Parathyroid adenoma (tissue), 2 donors: Measurements from ENCODE around the gene RRAGD.
A peak's percentile ranks its signal among the peaks of the same experiment; 100 is the strongest.

Experiments used
- H2AFZ ChIP-seq: fragments of 300-600 bp; sonication (generic); one replicate; pipeline ENCODE4 v1.7.0; 2017; ENCODE audit warnings: antibody characterized with exemption, mild to moderate bottlenecking
- H3K27ac ChIP-seq: fragments of 300-600 bp; sonication (generic); one replicate; pipeline ENCODE4 v1.7.0; 2017
- H3K27me3 ChIP-seq: fragments of 300-600 bp; sonication (generic); one replicate; pipeline ENCODE4 v1.7.0; 2017; ENCODE audit warnings: low read length; ENCODE audit not compliant: control insufficient read depth, insufficient read depth
- H3K36me3 ChIP-seq: fragments of 300-600 bp; sonication (generic); one replicate; pipeline ENCODE4 v1.7.0; 2017; ENCODE audit warnings: low read length; ENCODE audit not compliant: control insufficient read depth, insufficient read depth
- H3K4me1 ChIP-seq: fragments of 300-600 bp; sonication (generic); one replicate; pipeline ENCODE4 v1.7.0; 2017; ENCODE audit warnings: control low read depth
- H3K4me2 ChIP-seq: fragments of 300-600 bp; sonication (generic); one replicate; pipeline ENCODE4 v1.7.0; 2017; ENCODE audit warnings: low read length
- H3K4me3 ChIP-seq: fragments of 300-600 bp; sonication (generic); one replicate; pipeline ENCODE4 v1.7.0; 2017; ENCODE audit warnings: low read depth, low read length
- H3K79me2 ChIP-seq: fragments of 300-600 bp; sonication (generic); one replicate; pipeline ENCODE4 v1.7.0; 2017; ENCODE audit warnings: control low read depth
- H3K9ac ChIP-seq: fragments of 300-600 bp; sonication (generic); one replicate; pipeline ENCODE4 v1.7.0; 2017; ENCODE audit warnings: mild to moderate bottlenecking
- H3K9me3 ChIP-seq: fragments of 300-600 bp; sonication (generic); one replicate; pipeline ENCODE4 v1.7.0; 2017; ENCODE audit warnings: low read length; ENCODE audit not compliant: control insufficient read depth
- CTCF ChIP-seq: fragments of 300-600 bp; sonication (generic); IDR thresholded peaks from one replicate; pipeline ENCODE4 v1.7.0; 2017; ENCODE audit warnings: antibody characterized with exemption, mild to moderate bottlenecking
- donor health status: primary hyperparathyroidism.

RRAGD gene

GRCh38 chr6:89438248-89438647, 26.2 kb upstream of the RRAGD start:
- Histone ChIP-seq H3K36me3 (no peaks in the 10 kb centered on the region), H3K4me3 (no peak overlapping the region), H3K9ac (no peak overlapping the region), H3K27ac (no peak overlapping the region), H3K79me2 (no peaks in the 10 kb centered on the region), H3K4me1 (peaks cover 4% of the 10 kb centered on the region), H3K27me3 (no peaks in the 10 kb centered on the region), H2AFZ (no peak overlapping the region), H3K4me2 (no peak overlapping the region), H3K9me3 (no peaks in the 10 kb centered on the region)
- TF ChIP-seq CTCF, result no peak

GRCh38 chr6:89436226-89436625, 24.2 kb upstream of the RRAGD start:
- TF ChIP-seq CTCF, result no peak
- Histone ChIP-seq H2AFZ (no peak overlapping the region), H3K4me1 (peaks cover 4% of the 10 kb centered on the region), H3K4me2 (no peak overlapping the region), H3K27me3 (no peaks in the 10 kb centered on the region), H3K79me2 (no peaks in the 10 kb centered on the region), H3K9ac (no peak overlapping the region), H3K4me3 (no peak overlapping the region), H3K27ac (no peak overlapping the region), H3K36me3 (no peaks in the 10 kb centered on the region), H3K9me3 (no peaks in the 10 kb centered on the region)

GRCh38 chr6:89434954-89435353, 22.9 kb upstream of the RRAGD start:
- TF ChIP-seq CTCF, result no peak
- peaks cover 4% of the 10 kb centered on the region for H3K4me1 ChIP-seq
- H3K27ac ChIP-seq, result no peak overlapping the region

GRCh38 chr6:89434150-89434499, 22.1 kb upstream of the RRAGD start:
- Histone ChIP-seq H3K4me1 (peaks cover 4% of the 10 kb centered on the region), H3K27me3 (no peaks in the 10 kb centered on the region), H3K79me2 (no peaks in the 10 kb centered on the region), H3K9me3 (no peaks in the 10 kb centered on the region), H3K27ac (no peak overlapping the region), H2AFZ (peak overlapping the region; percentile 98), H3K4me2 (peak overlapping the region; percentile 91), H3K36me3 (no peaks in the 10 kb centered on the region), H3K9ac (no peak overlapping the region), H3K4me3 (no peak overlapping the region)
- no peak for TF ChIP-seq CTCF

More at GRCh38 chr6:89434954-89435353, 22.9 kb upstream of the RRAGD start:
- no peaks in the 10 kb centered on the region for H3K9me3 ChIP-seq
- no peaks in the 10 kb centered on the region for H3K79me2 ChIP-seq
- H2AFZ ChIP-seq, result no peak overlapping the region
- no peak overlapping the region for H3K9ac ChIP-seq
- no peak overlapping the region for H3K4me2 ChIP-seq
- no peaks in the 10 kb centered on the region for H3K36me3 ChIP-seq
- no peak overlapping the region for H3K4me3 ChIP-seq
- H3K27me3 ChIP-seq, result no peaks in the 10 kb centered on the region

GRCh38 chr6:89433252-89434149, 21.4 kb upstream of the RRAGD start:
- Histone ChIP-seq H3K9ac (peak overlapping the region; percentile 39), H3K4me3 (peak overlapping the region; percentile 55), H3K36me3 (no peaks in the 10 kb centered on the region), H3K79me2 (no peaks in the 10 kb centered on the region), H2AFZ (peak overlapping the region; percentile 98), H3K27me3 (no peaks in the 10 kb centered on the region), H3K27ac (no peak overlapping the region), H3K4me1 (peaks cover 4% of the 10 kb centered on the region), H3K9me3 (no peaks in the 10 kb centered on the region), H3K4me2 (peak overlapping the region; percentile 91)
- no peak for TF ChIP-seq CTCF
